Right lung (tissue), 10 donors: Measurements from ENCODE around the gene DUSP18. TPM values are rescaled to one million over a fixed set of nuclear protein-coding genes. Genes with fewer than 3 reads are reported as not detected.
A peak's percentile ranks its signal among the peaks of the same experiment; 100 is the strongest.
"Not testable (repeated sequence)": the region's sequence is repeated elsewhere in the genome, so short reads cannot be mapped to it uniquely, and the experiment has no call there.

ENCODE experiments used
- DNase-seq, 2 donors: peaks; one replicate each; pipeline ENCODE4 v3.0.0-alpha.2; 2013
- long read RNA-seq, 8 donors: transcript quantifications; one replicate each; lab custom pipeline, GENCODE V29; 2026
- polyA plus RNA-seq, 5 donors: library from polyadenylated mRNA; unstranded; fragments of 120-200 nt; gene quantifications; one replicate each; pipeline versions ENCODE4 v1.2.1 to v1.2.3, GENCODE V29; 2013; ENCODE audit warnings: inconsistent platforms in 1 of 5, low replicate concordance in 1 of 5; ENCODE audit not compliant: insufficient read length in 5 of 5, insufficient read depth in 1 of 5

Gene DUSP18
- polyA plus RNA-seq, result 10 to 100 TPM in 4 of 5 donors, 1 to 10 TPM in 1; 9.3 to 16.7 (median 10.4) TPM
- long read RNA-seq, donor 1, transcript DUSP18-201 (2 exons, 2,479 nt), result major isoform, 9 of 9 reads
- long read RNA-seq, donor 1, partial matches to known transcripts, result 0 of 9 reads
- long read RNA-seq, donor 1, other reads (novel, unspliced or antisense), result 0 of 9 reads
- long read RNA-seq, donor 2, partial matches to known transcripts, result 0 of 1 reads
- long read RNA-seq, donor 2, other reads (novel, unspliced or antisense), result 0 of 1 reads
- long read RNA-seq, donor 3, partial matches to known transcripts, result 0 of 3 reads
- long read RNA-seq, donor 3, other reads (novel, unspliced or antisense), result 0 of 3 reads
- long read RNA-seq, donor 4, partial matches to known transcripts, result 7 of 8 reads
- long read RNA-seq, donor 4, other reads (novel, unspliced or antisense), result 0 of 8 reads
- long read RNA-seq, donor 5, transcript DUSP18-201 (2 exons, 2,479 nt), result major isoform, 5 of 6 reads
- long read RNA-seq, donor 5, partial matches to known transcripts, result 0 of 6 reads
- long read RNA-seq, donor 5, other reads (novel, unspliced or antisense), result 0 of 6 reads
- long read RNA-seq, donor 6, partial matches to known transcripts, result 0 of 2 reads
- long read RNA-seq, donor 6, other reads (novel, unspliced or antisense), result 0 of 2 reads
- long read RNA-seq, donor 7, partial matches to known transcripts, result 0 of 4 reads
- long read RNA-seq, donor 7, other reads (novel, unspliced or antisense), result 0 of 4 reads
- long read RNA-seq, donor 8, partial matches to known transcripts, result 0 of 1 reads
- long read RNA-seq, donor 8, other reads (novel, unspliced or antisense), result 0 of 1 reads

DNA sequence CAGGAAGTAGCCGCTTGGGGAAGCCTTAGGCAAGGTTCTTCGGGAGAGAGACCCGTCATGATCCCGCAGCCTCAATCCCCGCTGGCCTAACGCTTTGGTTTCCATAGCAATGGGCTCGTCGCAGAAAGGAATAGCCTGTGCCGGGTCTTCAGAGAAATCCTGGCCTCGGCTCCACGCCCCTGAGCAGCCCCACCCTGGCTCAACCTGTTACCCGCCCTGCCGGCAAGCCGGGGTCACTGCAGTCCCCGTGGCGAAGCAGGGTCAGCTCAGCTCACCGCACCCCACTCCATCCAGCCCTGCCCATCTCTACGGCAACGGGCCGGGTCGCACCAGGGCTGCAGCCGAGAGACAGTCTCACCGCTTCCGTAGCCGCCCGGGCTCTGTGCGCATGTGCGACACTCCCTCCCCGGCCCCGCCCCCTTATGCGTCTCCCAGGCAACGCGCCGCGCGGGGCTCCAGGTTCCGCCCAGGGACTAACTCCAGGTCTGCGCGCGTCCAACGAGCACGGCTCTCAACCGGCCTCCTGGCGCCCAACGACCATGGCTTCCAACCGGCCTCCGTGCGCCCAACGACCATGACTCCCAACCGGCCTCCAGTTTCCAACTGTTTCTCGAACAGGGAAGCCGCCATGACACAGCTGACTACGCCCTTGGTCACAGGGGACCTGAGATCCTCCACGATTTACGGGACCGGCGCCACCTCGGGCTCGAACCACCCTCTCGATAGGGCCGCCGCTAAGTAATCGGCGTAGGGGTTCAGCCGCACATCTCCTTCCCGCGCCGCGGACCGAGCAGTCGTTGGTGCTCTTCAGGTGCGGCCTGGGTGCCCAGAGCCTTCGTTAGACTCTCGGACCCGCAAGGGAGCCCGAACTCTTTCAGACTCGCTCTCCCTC lies at the start of gene DUSP18:
Gene DUSP18, minus strand, starts transcription at position 382 of the 892 bp plus-strand sequence. CDS start 3,872 bp downstream, outside the sequence.
- peak; percentile 92 for DNase-seq

DNA sequence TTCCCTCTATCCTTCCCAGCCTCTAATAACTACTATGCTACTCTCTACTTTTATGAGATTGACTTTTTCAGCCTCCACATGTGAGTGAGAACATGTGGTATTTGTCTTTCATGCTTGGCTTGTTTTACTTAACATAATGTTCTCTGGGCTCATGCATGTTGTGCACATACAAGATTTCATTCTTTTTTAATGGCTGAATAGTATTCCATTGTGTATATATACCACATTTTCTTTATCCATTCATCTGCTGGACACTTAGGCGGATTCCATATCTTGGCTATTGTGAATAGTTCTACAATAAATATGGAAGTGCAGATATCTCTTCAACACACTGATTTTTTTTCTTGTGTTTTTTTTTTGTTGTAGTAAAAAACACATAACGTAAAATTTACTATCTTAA lies 46.4 kb upstream of the DUSP18 start:
- DNase-seq, result no peak

DNA sequence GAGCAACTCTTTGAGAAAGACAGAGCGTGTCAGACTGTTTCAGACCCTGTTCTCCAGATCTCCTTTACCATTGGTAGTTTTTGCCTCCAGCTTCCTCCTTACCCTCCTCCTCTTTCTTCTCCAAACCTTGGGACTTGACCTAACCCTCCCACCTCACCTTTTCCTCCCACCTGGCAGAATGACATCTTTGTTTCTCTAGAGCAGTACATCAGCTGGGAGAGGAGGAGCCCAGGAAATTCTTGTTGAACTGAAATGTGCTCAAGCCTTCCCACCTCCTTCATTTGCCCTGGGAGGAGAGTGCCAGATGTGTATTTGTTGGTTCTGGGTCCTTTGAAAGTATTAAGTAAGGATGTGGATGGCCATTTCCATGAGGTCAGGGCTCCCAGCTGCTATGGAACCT lies 44.4 kb upstream of the DUSP18 start:
- no peak for DNase-seq

DNA sequence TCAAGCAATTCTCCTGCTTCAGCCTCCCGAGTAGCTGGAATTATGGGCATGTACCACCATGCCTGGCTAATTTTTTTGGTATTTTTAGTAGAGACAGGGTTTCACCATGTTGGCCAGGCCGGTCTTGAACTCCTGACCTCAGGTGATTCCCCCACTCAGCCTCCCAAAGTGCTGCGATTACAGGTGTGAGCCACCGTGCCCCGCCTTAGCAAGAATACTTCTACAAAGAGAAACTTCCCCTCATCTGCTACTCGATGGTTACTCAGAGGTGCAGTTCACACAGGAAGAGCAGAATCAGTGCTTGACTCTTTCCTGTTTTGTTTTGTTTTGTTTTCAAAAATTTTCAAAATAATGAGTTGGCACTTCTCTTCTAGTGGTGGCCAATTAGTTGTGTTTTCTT lies 42.3 kb upstream of the DUSP18 start:
- DNase-seq, result not testable (repeated sequence)

DNA sequence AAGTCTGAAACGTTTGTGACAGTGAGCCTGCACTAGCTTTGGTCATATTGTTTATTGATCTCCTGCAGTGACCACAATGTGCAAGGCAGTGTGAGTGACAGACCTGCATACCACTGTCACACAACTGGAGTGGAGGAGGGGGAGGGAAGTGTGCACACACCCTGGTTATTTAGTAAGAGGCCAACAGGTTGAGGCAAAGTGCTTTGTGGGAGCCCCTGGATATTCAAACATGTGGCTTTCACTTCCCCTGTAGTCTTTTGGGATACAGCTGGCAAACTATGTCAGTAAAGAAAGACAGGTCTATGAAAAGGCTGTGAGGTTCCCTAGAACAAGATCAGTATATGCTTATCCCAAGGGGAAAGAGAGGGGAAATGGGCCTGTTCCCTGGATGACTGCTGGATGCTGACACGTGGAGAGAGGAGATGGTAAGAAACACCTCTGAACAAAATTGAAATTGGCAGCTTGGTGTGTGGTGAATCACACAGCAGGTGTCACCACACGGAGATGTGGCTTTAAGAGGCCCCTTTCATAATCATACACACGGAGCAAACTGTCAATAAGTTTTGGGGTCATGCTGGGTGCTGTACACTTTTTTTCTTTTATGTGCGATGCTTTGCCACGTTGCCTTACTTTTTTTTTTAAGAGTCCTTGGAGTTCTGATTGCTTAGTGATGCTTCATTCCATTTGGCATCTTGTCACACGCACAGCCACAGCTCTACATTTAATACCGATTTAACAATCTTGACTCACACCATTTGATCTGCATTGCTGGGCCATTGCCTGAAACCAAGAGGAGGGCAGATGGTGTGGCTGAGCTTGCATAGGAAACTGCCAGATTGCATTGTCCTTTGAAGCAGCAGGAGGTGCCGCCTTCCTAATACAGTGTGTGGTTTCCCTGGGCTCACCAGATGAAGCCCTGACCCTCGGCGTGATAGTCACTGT lies 38.3 kb upstream of the DUSP18 start:
- DNase-seq, result no peak

DNA sequence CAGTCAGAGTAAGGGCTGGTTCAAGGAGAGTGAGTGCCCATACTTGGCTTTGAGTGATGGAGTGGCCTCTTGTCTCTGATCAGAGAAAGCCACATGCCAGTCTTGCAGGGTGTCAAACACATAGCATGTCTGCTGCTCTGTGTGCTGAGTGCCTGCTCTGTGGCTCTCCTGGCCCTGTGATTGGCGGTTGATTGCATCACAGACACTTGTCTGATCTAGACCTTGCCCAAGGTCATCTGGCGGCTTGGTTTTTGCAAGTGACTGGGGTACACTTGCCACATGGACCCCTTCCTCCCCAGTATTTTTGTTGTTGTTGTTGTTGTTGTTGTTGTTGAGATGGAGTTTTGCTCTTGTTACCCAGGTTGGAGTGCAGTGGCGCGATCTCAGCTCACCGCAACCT lies 37.3 kb upstream of the DUSP18 start:
- DNase-seq, result no peak

DNA sequence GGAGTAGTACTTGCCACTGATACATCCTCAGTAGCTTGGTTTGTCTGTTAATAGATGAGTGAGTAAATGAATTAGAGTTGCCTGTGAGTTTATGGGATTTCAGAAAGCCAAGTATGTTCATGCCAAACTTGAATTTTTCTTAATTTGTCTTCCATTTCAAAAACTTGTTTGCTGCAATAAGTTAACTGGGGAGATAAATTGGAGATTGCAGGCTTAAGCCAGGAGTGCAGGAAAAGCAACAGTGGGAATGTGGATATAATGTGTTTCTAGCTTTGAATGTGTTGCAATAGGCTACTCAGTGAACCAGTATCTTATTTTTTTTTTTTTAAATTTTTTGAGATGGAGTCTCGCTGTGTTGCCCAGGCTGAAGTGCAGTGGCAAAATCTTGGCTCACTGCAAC lies 35.2 kb upstream of the DUSP18 start:
- DNase-seq, result no peak

DNA sequence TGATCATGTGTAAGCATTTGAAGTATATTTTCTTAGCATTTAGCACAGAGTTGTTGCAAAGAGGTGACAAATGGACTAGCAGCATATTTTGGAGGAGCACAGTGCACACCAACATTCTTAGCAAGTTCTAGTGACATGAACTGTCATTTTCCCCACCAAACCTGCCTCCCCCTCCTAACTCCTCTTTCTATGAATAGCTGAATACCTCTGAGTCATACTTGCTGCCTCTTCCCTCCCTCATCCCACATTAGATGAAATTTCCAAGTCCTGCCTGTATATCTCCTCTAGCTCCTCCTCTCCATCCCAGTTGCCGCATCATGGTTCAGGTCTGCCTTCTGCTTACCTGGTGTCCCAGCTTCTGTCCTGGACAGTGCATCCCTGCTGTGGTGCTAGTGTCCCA lies 34.2 kb upstream of the DUSP18 start:
- DNase-seq, result no peak

DNA sequence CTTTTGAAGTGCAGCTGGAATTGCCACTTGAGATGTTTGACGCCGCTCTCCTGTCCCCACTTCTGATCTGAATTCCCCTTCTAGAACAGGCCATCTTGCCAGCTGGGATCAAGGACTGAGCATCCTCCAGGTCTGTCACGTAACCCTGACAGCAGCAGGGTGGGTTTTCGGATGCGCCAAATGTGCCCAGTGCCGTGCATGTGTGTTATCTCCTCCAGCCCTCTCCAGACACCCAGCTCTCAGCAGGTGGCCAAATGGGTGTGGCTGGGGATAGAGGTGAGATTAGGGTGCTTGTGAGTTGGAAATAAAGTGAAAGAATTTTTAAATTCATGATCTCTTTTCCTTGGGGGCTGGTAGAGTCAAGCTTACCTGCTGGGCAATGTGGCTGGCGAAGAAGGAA lies 30.3 kb upstream of the DUSP18 start:
- no peak for DNase-seq

DNA sequence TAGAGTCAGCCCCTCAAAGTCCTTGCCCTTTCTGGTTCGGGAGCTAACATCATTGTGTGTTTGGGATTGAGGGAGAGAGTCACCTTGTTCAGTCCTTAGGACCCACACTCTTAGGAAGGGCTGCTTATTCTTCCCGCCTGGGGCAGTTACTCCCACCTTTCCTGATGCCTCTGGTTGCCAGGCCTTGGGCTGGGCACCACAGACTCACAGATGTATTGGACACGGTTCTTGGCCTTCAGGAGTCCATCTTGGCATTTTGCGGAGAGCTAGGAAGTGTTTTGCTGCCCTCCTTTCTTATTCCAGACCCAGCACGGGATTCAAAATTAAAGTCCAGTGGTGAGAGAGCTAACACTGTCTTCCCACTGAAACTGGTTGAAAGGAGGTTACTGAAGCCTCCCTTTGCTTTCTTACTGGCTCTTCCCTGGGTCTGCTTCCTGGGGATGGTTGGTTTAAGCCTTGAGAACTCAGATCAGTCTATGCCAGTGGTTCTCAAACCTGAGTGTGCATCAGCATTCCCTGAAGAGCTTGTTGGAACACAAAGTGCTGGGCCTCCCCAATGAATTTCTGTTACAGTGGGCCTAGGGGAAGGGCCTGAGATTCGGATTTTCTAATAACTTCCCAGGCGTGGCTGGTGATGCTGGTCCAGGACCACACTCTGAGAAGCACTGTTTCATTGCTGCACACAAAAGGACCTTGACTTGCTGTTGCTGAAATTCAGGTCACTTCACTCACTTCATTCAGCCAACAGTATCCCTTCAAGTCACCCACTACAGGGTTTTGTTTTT lies 28.4 kb upstream of the DUSP18 start:
- DNase-seq, result no peak

DNA sequence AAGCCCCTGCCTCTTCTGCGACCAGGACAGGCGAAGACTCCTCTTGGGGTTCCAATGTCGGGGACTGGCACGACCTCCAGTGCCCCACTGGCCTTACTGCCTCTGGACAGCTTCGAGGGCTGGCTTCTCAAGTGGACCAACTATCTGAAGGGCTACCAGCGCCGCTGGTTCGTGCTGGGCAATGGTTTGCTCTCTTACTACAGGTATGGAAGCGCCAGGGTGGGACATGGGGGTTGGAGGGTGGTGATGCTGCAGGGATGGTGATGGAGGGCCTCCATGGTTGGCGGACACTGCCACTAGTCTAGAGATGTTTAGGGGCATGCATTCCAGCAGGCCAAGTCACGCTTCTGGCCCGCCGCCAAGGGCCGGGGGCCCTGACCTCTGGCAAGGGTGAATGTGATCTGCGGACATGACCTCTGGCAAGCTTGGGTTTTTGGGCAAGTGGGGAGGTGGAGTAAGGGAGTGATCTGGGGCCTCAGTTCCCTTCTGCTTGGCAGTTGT lies 27.7 kb upstream of the DUSP18 start:
- no peak for DNase-seq

DNA sequence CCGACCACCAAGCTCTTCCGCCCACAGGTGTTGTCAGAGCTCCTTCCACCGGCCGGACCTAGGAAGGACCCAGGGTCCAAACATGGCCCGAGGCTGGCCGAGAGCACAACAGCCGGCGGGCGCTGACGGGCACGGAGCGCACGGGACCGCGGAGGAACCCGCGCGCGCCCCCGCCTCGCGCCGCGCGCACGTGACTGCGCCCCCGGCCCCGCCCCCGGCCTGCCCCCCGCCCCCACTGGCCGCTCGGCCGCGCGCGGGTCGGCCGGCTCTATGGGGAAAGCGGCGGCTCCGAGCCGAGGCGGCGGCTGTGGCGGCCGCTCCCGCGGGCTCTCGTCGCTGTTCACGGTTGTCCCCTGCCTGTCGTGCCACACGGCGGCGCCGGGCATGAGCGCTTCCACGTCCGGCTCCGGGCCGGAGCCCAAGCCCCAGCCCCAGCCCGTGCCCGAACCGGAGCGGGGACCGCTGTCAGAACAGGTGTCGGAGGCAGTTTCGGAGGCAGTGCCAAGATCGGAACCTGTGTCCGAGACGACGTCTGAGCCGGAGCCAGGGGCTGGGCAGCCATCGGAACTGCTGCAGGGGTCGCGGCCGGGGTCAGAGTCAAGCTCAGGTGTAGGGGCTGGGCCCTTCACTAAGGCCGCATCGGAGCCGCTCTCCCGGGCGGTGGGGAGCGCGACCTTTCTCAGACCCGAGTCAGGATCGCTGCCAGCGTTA lies 27.1 kb upstream of the DUSP18 start, which contains the start of gene OSBP2:
Gene OSBP2, plus strand, starts transcription at position 235 of the 711 bp plus-strand sequence. Its CDS starts 36 bp downstream, at position 271.
- DNase-seq, result peak; percentile 22 to 46

DNA sequence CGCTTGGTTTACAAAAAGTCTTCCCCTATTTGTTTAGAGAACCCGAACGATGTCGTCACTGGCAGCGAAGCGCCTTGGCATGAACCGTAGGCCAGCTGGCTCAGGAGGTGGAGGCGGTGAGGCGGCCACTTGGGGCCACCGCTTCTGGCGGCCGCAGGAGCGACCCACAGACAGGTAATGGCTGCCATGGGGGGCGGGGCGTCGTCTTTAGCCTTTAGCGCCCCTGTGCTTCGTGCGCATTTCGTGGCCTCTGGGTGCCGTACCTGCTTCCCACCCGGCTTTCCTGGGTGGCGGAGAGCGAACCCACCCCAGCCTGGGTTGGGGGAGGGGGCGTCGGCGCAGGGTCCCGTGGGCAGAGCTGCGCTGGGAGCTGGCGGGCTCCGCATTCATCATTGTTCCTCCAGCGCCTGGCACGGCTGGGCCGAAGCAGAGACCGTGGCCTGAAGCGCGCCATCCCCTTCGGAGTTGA lies 26.5 kb upstream of the DUSP18 start:
- peak; percentile 58 to 67 for DNase-seq

DNA sequence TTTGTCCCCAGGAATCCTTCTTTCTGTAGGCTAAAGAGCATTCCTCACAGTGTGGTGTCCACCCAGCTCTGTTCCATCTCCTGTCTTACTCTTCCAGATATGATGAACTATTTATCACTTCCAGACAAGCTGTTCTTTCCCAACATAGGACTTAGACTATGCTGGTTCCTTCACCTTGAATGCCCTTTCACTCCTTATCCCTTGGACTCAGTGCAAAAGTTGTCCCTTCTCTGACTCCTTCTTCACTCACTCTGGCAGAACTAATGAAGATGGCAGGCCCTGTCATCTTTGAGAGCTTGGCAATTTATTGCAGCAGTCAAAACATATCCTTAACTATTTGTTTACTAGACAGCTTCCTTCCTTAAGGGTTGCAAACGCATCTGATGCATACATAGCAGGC lies 23.5 kb upstream of the DUSP18 start:
- no peak for DNase-seq

DNA sequence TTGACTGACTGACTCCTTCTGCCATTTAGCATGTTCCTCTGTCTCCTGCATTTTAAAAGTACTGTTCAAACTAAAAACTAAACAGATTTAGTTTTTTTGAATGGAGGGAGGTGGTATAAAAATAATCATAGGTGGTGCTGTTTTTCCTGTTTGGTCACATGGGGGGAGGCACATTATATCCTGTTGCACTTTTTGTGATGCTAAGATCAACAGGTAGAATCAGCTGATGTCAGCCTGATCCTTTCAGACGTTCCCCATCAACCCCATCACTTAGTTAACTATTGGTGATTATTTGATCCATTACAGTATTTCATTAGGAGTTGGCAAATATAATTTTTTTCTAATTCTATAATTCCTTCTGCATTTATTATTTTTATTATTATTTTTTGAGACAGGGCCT lies 21.9 kb upstream of the DUSP18 start:
- no peak for DNase-seq

DNA sequence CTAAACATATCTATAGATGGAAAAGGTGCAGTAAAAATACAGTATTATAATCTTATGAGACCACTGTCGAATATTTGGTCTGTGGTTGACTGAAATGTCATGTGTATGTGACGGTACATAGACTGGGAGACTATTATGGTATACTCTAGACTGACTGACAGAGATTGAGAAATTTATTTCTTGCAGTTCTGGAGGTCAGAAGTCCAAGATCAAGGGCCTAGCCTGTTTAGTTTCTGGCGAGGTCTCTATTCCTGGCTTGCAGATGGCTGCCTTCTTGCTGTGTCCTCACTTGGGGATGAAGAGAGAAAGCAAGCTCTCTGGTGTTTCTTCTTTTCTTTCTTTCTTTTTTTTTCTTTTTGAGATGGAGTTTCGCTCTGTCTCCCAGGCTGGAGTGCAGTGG lies 19.7 kb upstream of the DUSP18 start:
- DNase-seq, result no peak

DNA sequence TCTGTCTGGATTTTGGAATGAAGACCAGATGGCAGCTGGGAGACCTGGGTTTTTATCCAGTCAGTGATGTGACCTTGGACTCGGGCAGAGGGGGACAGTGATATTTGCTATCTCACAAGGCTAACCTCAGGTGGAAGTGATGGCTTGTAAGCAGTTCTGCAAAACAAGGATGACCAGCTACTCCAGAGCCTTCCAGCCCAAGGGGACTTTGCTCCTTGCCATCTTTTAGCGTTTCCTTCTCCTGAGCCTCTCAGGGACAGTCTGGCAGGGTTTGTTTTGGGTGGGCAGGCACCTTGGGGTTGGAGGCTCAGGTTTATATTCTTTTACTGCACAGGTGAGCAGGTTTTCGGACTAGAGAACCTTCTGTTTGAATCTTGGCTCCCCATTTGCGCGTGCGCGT lies 17.5 kb upstream of the DUSP18 start:
- DNase-seq, result no peak

DNA sequence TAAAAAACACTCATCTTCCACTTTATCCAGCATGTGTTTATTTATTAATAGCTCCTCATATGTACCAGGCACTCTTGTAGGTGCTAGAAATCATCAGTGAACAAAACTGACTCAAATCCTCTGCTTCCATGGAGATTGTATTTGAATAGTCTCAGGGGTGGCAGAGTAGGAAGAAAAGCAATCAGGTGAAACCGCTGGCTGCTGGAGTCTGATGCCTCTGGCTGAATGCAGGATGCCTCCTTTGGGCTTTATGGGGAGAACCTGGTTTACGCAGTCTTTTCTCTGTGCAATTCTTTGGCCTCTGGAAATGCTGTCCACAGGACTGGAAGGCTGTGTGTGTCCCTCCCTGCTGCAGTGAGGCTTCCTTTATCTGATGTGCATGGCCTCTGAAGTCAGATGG lies 14.2 kb upstream of the DUSP18 start:
- no peak for DNase-seq
